ENCODE measurements around the gene TRAF3IP1. TPM values are rescaled to one million over a fixed set of nuclear protein-coding genes. Genes with fewer than 3 reads are reported as not detected.
A peak's percentile ranks its signal among the peaks of the same experiment; 100 is the strongest.

TRAF3IP1 gene
- polyA plus RNA-seq, 4 donors, result 5.1 to 10.1 (median 7.5) TPM

DNA sequence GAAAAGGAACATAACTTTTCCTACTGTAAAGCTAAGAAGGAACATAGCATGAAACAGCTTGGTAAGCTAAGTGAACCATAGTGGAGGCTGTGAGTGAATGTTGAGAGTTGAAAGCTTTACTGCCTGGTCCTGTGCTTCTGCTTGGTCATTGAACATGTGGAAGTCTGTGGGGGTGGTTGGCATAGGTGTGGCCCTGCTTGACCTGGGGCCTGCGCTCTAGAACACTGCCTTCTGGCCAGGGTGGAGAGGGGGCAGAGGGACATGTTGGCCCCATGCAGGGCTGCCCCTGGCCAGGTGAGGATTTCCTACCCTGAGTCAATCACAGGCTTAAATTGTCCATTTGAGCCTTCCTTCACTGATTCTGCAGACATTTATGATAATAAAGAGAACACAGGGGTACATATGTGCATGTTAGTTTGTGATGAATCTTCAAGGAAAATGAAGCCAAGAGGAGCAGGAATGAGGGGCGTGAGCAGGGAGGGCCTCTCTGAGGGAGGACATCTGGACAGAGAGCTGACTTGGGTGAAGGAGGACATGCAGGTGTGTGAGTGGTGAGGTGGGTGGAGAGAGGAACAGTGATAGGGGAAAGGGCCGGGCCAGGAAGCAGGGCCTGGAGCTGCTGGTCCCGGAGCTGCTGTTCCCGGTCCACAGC, 16.6 kb downstream of the TRAF3IP1 start:
- H3K27me3 ChIP-seq (ENCODE audit: control insufficient read depth in 3 of 3, insufficient read depth in 3 of 3, low read length in 3 of 3), result no peaks in the 10 kb centered on the region
- 85 to 90% (median 90%) methylated on average over 5 of the region's 5 CpGs for WGBS, 3 donors
- H3K4me1 ChIP-seq (ENCODE audit: control insufficient read depth in 3 of 3, insufficient read depth in 2 of 3, low read depth in 1 of 3, low read length in 2 of 3), result no peaks in the 10 kb centered on the region
- no peak overlapping the region for H3K27ac ChIP-seq (ENCODE audit: low read depth in 1 of 3, low read length in 2 of 3)
- DNase-seq (no peak), FAIRE-seq (no peak)
- H3K9me3 ChIP-seq (ENCODE audit: control insufficient read depth in 2 of 2, insufficient read depth in 1 of 2, low read depth in 1 of 2, low read length in 1 of 2), result no peaks in the 10 kb centered on the region
- peaks cover 0 to 33% (median 2%) of the 10 kb centered on the region in 3 donors for H3K36me3 ChIP-seq (ENCODE audit: control insufficient read depth in 3 of 3, insufficient read depth in 2 of 3, low read depth in 1 of 3, low read length in 3 of 3)
- H3K4me3 ChIP-seq (ENCODE audit: low read depth in 1 of 3, low read length in 3 of 3), result no peak overlapping the region

GRCh38 chr2:238337846-238338245, 17.5 kb downstream of the TRAF3IP1 start:
- no peaks in the 10 kb centered on the region for H3K27me3 ChIP-seq (ENCODE audit: control insufficient read depth in 3 of 3, insufficient read depth in 3 of 3, low read length in 3 of 3)
- H3K4me1 ChIP-seq (ENCODE audit: control insufficient read depth in 3 of 3, insufficient read depth in 2 of 3, low read depth in 1 of 3, low read length in 2 of 3), result no peaks in the 10 kb centered on the region
- H3K9me3 ChIP-seq (ENCODE audit: control insufficient read depth in 2 of 2, insufficient read depth in 1 of 2, low read depth in 1 of 2, low read length in 1 of 2), result no peaks in the 10 kb centered on the region
- DNase-seq, result no peak
- peaks cover 0 to 30% (median 2%) of the 10 kb centered on the region in 3 donors for H3K36me3 ChIP-seq (ENCODE audit: control insufficient read depth in 3 of 3, insufficient read depth in 2 of 3, low read depth in 1 of 3, low read length in 3 of 3)
- WGBS, 3 donors, result 84 to 90% (median 87%) methylated on average over 5 of the region's 5 CpGs
- no peak overlapping the region for H3K27ac ChIP-seq (ENCODE audit: low read depth in 1 of 3, low read length in 2 of 3)
- no peak for FAIRE-seq
- H3K4me3 ChIP-seq (ENCODE audit: low read depth in 1 of 3, low read length in 3 of 3), result no peak overlapping the region

GRCh38 chr2:238338710-238339394, 18.5 kb downstream of the TRAF3IP1 start:
- peaks cover 0 to 27% (median 2%) of the 10 kb centered on the region in 3 donors for H3K36me3 ChIP-seq (ENCODE audit: control insufficient read depth in 3 of 3, insufficient read depth in 2 of 3, low read depth in 1 of 3, low read length in 3 of 3)
- no peaks in the 10 kb centered on the region for H3K9me3 ChIP-seq (ENCODE audit: control insufficient read depth in 2 of 2, insufficient read depth in 1 of 2, low read depth in 1 of 2, low read length in 1 of 2)
- 83 to 90% (median 90%) methylated on average over 15 of the region's 15 CpGs for WGBS, 3 donors
- FAIRE-seq, result no peak
- no peaks in the 10 kb centered on the region for H3K27me3 ChIP-seq (ENCODE audit: control insufficient read depth in 3 of 3, insufficient read depth in 3 of 3, low read length in 3 of 3)
- H3K27ac ChIP-seq (ENCODE audit: low read depth in 1 of 3, low read length in 2 of 3), result no peak overlapping the region
- no peak for DNase-seq
- H3K4me1 ChIP-seq (ENCODE audit: control insufficient read depth in 3 of 3, insufficient read depth in 2 of 3, low read depth in 1 of 3, low read length in 2 of 3), result no peaks in the 10 kb centered on the region
- no peak overlapping the region for H3K4me3 ChIP-seq (ENCODE audit: low read depth in 1 of 3, low read length in 3 of 3)

DNA sequence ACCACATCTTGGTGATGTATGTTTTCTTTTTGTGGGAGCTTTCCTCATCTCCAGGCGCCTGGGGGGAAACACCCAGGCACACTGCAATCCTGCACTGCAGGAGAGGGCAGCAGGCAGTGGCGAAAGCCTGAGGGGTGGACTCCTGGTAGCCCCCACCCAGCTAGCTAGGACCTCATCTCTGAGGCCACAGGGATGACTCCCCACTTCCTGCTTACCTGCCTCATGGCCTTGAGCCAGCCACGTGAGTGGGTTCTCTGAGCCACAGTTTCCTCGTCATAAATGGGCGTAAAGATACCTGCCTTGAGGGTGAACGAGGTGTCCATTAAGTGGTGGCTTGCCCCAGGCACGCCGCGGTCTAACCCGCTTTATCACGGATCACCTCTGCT, 19.1 kb downstream of the TRAF3IP1 start:
- H3K27me3 ChIP-seq (ENCODE audit: control insufficient read depth in 3 of 3, insufficient read depth in 3 of 3, low read length in 3 of 3), result no peaks in the 10 kb centered on the region

DNA sequence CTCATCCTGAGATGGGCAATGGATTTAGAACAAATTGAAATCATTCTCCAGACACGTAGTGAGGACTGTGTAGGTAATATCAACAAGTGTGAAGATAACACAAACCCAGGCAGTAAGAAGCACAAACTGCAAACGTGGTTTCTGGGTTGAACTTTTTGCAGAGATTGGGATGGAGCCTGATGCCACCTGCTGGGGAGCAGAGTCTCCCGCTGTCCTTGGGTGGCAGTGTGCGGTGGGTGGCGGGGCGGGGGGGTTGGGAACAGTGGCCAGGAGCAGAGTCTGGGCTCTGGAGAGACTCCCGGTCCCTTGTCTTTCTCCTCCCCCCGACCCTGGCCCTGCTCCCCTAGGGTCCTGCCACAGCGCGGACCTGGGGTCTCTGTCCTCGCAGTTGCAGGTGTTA, 19.5 kb downstream of the TRAF3IP1 start:
- no peaks in the 10 kb centered on the region for H3K9me3 ChIP-seq (ENCODE audit: control insufficient read depth in 2 of 2, insufficient read depth in 1 of 2, low read depth in 1 of 2, low read length in 1 of 2)
- DNase-seq, result peak; percentile 28 to 60
- 46 to 76% (median 48%) methylated on average over 11 of the region's 11 CpGs for WGBS, 3 donors
- no peak overlapping the region for H3K27ac ChIP-seq (ENCODE audit: low read depth in 1 of 3, low read length in 2 of 3)
- H3K4me3 ChIP-seq (ENCODE audit: low read depth in 1 of 3, low read length in 3 of 3), result no peak overlapping the region
- peaks cover 0 to 28% (median 5%) of the 10 kb centered on the region in 3 donors for H3K36me3 ChIP-seq (ENCODE audit: control insufficient read depth in 3 of 3, insufficient read depth in 2 of 3, low read depth in 1 of 3, low read length in 3 of 3)
- no peaks in the 10 kb centered on the region for H3K27me3 ChIP-seq (ENCODE audit: control insufficient read depth in 3 of 3, insufficient read depth in 3 of 3, low read length in 3 of 3)
- no peaks in the 10 kb centered on the region for H3K4me1 ChIP-seq (ENCODE audit: control insufficient read depth in 3 of 3, insufficient read depth in 2 of 3, low read depth in 1 of 3, low read length in 2 of 3)
- FAIRE-seq, result no peak

More for the DNA sequence above, 19.1 kb downstream of the TRAF3IP1 start:
- Histone ChIP-seq H3K27ac (ENCODE audit: low read depth in 1 of 3, low read length in 2 of 3) (no peak overlapping the region), H3K4me3 (ENCODE audit: low read depth in 1 of 3, low read length in 3 of 3) (no peak overlapping the region), H3K9me3 (ENCODE audit: control insufficient read depth in 2 of 2, insufficient read depth in 1 of 2, low read depth in 1 of 2, low read length in 1 of 2) (no peaks in the 10 kb centered on the region), H3K36me3 (ENCODE audit: control insufficient read depth in 3 of 3, insufficient read depth in 2 of 3, low read depth in 1 of 3, low read length in 3 of 3) (peaks cover 0 to 28% (median 2%) of the 10 kb centered on the region in 3 donors), H3K4me1 (ENCODE audit: control insufficient read depth in 3 of 3, insufficient read depth in 2 of 3, low read depth in 1 of 3, low read length in 2 of 3) (no peaks in the 10 kb centered on the region)
- no peak for FAIRE-seq
- 63 to 78% (median 66%) methylated on average over 11 of the region's 11 CpGs for WGBS, 3 donors
- peak in 1 of 2 donors; percentile 44 for DNase-seq

- 65 to 83% (median 81%) methylated on average over 9 of the region's 9 CpGs for WGBS, 3 donors
- no peak for FAIRE-seq
Measured at GRCh38 chr2:238341536-238341935, 21.2 kb downstream of the TRAF3IP1 start.

DNA sequence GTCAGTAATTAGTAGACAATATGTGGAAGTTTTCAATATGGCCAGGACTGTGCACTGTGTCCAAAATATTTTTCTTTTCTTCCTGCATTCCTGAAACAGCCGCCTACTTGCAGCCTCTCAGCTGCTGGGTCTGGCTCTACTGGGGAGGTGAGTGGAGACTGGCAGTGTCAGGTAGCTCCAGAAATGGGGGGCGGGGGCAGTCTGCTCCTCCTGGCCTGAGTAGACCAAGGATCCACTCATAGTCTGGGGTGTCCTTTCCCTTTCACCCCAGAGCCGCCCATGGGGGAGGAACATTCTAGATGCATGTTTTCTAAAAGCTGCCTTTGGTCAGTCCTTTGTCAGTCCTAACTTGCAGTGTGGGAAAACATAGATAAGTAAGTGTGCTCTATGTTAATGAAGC, 23.7 kb downstream of the TRAF3IP1 start:
- H3K9me3 ChIP-seq (ENCODE audit: control insufficient read depth in 2 of 2, insufficient read depth in 1 of 2, low read depth in 1 of 2, low read length in 1 of 2), result no peaks in the 10 kb centered on the region
- FAIRE-seq (no peak), DNase-seq (no peak)
- no peaks in the 10 kb centered on the region for H3K27me3 ChIP-seq (ENCODE audit: control insufficient read depth in 3 of 3, insufficient read depth in 3 of 3, low read length in 3 of 3)
- no peaks in the 10 kb centered on the region for H3K4me1 ChIP-seq (ENCODE audit: control insufficient read depth in 3 of 3, insufficient read depth in 2 of 3, low read depth in 1 of 3, low read length in 2 of 3)
- no peak overlapping the region for H3K4me3 ChIP-seq (ENCODE audit: low read depth in 1 of 3, low read length in 3 of 3)
- peaks cover 0 to 28% (median 10%) of the 10 kb centered on the region in 3 donors for H3K36me3 ChIP-seq (ENCODE audit: control insufficient read depth in 3 of 3, insufficient read depth in 2 of 3, low read depth in 1 of 3, low read length in 3 of 3)
- H3K27ac ChIP-seq (ENCODE audit: low read depth in 1 of 3, low read length in 2 of 3), result no peak overlapping the region
- WGBS, 3 donors, result 87 to 95% (median 92%) methylated on average over 3 of the region's 3 CpGs

More at GRCh38 chr2:238341536-238341935, 21.2 kb downstream of the TRAF3IP1 start:
- Histone ChIP-seq H3K4me3 (ENCODE audit: low read depth in 1 of 3, low read length in 3 of 3) (no peak overlapping the region), H3K4me1 (ENCODE audit: control insufficient read depth in 3 of 3, insufficient read depth in 2 of 3, low read depth in 1 of 3, low read length in 2 of 3) (no peaks in the 10 kb centered on the region), H3K9me3 (ENCODE audit: control insufficient read depth in 2 of 2, insufficient read depth in 1 of 2, low read depth in 1 of 2, low read length in 1 of 2) (no peaks in the 10 kb centered on the region), H3K27ac (ENCODE audit: low read depth in 1 of 3, low read length in 2 of 3) (no peak overlapping the region), H3K36me3 (ENCODE audit: control insufficient read depth in 3 of 3, insufficient read depth in 2 of 3, low read depth in 1 of 3, low read length in 3 of 3) (peaks cover 0 to 38% (median 6%) of the 10 kb centered on the region in 3 donors), H3K27me3 (ENCODE audit: control insufficient read depth in 3 of 3, insufficient read depth in 3 of 3, low read length in 3 of 3) (no peaks in the 10 kb centered on the region)
- DNase-seq, result peak in 1 of 2 donors; percentile 27

GRCh38 chr2:238344517-238344916, 24.2 kb downstream of the TRAF3IP1 start:
- peaks cover 0 to 28% (median 10%) of the 10 kb centered on the region in 3 donors for H3K36me3 ChIP-seq (ENCODE audit: control insufficient read depth in 3 of 3, insufficient read depth in 2 of 3, low read depth in 1 of 3, low read length in 3 of 3)
- H3K4me3 ChIP-seq (ENCODE audit: low read depth in 1 of 3, low read length in 3 of 3), result no peak overlapping the region
- no peaks in the 10 kb centered on the region for H3K9me3 ChIP-seq (ENCODE audit: control insufficient read depth in 2 of 2, insufficient read depth in 1 of 2, low read depth in 1 of 2, low read length in 1 of 2)
- DNase-seq (no peak), FAIRE-seq (no peak)
- no peaks in the 10 kb centered on the region for H3K27me3 ChIP-seq (ENCODE audit: control insufficient read depth in 3 of 3, insufficient read depth in 3 of 3, low read length in 3 of 3)
- 89 to 94% (median 94%) methylated on average over 10 of the region's 10 CpGs for WGBS, 3 donors
- no peak overlapping the region for H3K27ac ChIP-seq (ENCODE audit: low read depth in 1 of 3, low read length in 2 of 3)
- H3K4me1 ChIP-seq (ENCODE audit: control insufficient read depth in 3 of 3, insufficient read depth in 2 of 3, low read depth in 1 of 3, low read length in 2 of 3), result no peaks in the 10 kb centered on the region
